B cell (primary cell): ENCODE data around the gene PAEP. TPM values are rescaled to one million over a fixed set of nuclear protein-coding genes. Genes with fewer than 3 reads are reported as not detected.

Experiments used
- ATAC-seq: fragments of 200-7000 bp; cut with Tn5 transposase; one replicate; pipeline ENCODE4 v1.10.0; 2021; ENCODE audit warnings: low read depth, mild to moderate bottlenecking, moderate number of reproducible peaks, moderate library complexity
- CTCF ChIA-PET: fragments of 350-600 bp; sonication (Branson Sonifier 250); formaldehyde crosslinking; loops from one replicate; lab custom pipeline; 2021; ENCODE audit warnings: antibody characterized with exemption, inconsistent platforms; lab: Charles Lee
- POLR2A ChIA-PET: fragments of 350-600 bp; sonication (Branson Sonifier 250); formaldehyde crosslinking; loops from one replicate; lab custom pipeline; 2021; ENCODE audit warnings: antibody characterized with exemption; lab: Charles Lee
- DNase-seq: peaks from one replicate; pipeline ENCODE4 v3.0.0; 2013
- H2AFZ ChIP-seq: 2 replicates; pipeline ENCODE4 v1.6.1; 2012; ENCODE audit warnings: mild to moderate bottlenecking, low read depth, low read length; ENCODE audit not compliant: insufficient read depth, poor library complexity, severe bottlenecking
- H3K27ac ChIP-seq, 2 donors: 1 replicate in 1 of 2; 2 replicates in 1 of 2; pipeline ENCODE4 v1.5.1; 2012 to 2013; ENCODE audit warnings: low read length in 2 of 2, mild to moderate bottlenecking in 2 of 2, moderate library complexity in 1 of 2
- H3K27me3 ChIP-seq, 4 experiments: fragments of 200-600 bp in 1 of 4; sonication (generic) in 1 of 4; replicated peaks in 1 of 4; 1 replicate in 2 of 4; 2 replicates in 2 of 4; pipeline versions ENCODE4 v1.6.1 to v1.7.0; 2013 to 2016; ENCODE audit warnings: low read length in 3 of 4, mild to moderate bottlenecking in 2 of 4, mixed read lengths in 1 of 4, moderate library complexity in 1 of 4; ENCODE audit not compliant: insufficient read depth in 4 of 4, control insufficient read depth in 3 of 4; ENCODE audit errors: control extremely low read depth in 1 of 4
- H3K36me3 ChIP-seq, 2 experiments: replicated peaks in 1 of 2; 1 replicate in 1 of 2; 2 replicates in 1 of 2; pipeline versions ENCODE4 v1.6.1 to v1.7.1; 2013; ENCODE audit warnings: low read length in 1 of 2; ENCODE audit not compliant: insufficient read depth in 2 of 2, control insufficient read depth in 1 of 2; ENCODE audit errors: control extremely low read depth in 1 of 2, extremely low read depth in 1 of 2
- H3K4me1 ChIP-seq, 2 donors: fragments of 200-600 bp in 1 of 2; sonication (generic) in 1 of 2; 1 replicate in 1 of 2; 2 replicates in 1 of 2; pipeline versions ENCODE4 v1.5.1 to v1.6.1; 2013 to 2017; ENCODE audit warnings: low read length in 2 of 2; ENCODE audit not compliant: control insufficient read depth in 2 of 2, insufficient read depth in 2 of 2
- H3K4me2 ChIP-seq: replicated peaks from 2 replicates; pipeline ENCODE3; 2012; ENCODE audit warnings: mild to moderate bottlenecking, low read depth, low read length; ENCODE audit not compliant: poor library complexity, severe bottlenecking
- H3K4me3 ChIP-seq, 5 experiments: fragments of 200-600 bp in 1 of 5; sonication (generic) in 1 of 5; 1 replicate in 3 of 5; 2 replicates in 2 of 5; pipeline versions ENCODE4 v1.5.1 to v1.7.0; 2011 to 2016; ENCODE audit warnings: low read length in 4 of 5, mild to moderate bottlenecking in 4 of 5, low read depth in 2 of 5, control low read depth in 1 of 5, moderate library complexity in 1 of 5; ENCODE audit not compliant: insufficient read depth in 1 of 5; ENCODE audit errors: control extremely low read depth in 1 of 5, extremely low read depth in 1 of 5
- H3K79me2 ChIP-seq: fragments of 200-600 bp; sonication (generic); one replicate; pipeline ENCODE4 v1.6.0; 2016; ENCODE audit warnings: low read length; ENCODE audit not compliant: control insufficient read depth, insufficient read depth
- H3K9ac ChIP-seq: fragments of 200-600 bp; sonication (generic); 2 replicates; pipeline ENCODE4 v1.6.1; 2017; ENCODE audit warnings: mild to moderate bottlenecking, low read length, moderate library complexity
- H3K9me3 ChIP-seq, 3 donors: one replicate each; pipeline versions ENCODE4 v1.6.1 to v1.7.1; 2013; ENCODE audit warnings: low read length in 2 of 3; ENCODE audit not compliant: control insufficient read depth in 2 of 3, insufficient read depth in 1 of 3; ENCODE audit errors: control extremely low read depth in 1 of 3
- H4K20me1 ChIP-seq: 2 replicates; pipeline ENCODE4 v1.6.0; 2012; ENCODE audit warnings: mild to moderate bottlenecking, low read length; ENCODE audit not compliant: insufficient read depth, control insufficient read depth, poor library complexity, severe bottlenecking
- H3K27ac Mint-ChIP-seq: one replicate; pipeline ENCODE4 v1.8.0; 2021; ENCODE audit warnings: mixed read lengths
- H3K27me3 Mint-ChIP-seq: one replicate; pipeline ENCODE4 v1.8.0; 2021; ENCODE audit warnings: mixed read lengths
- H3K4me1 Mint-ChIP-seq: one replicate; pipeline ENCODE4 v1.8.0; 2021; ENCODE audit warnings: mixed read lengths
- H3K4me3 Mint-ChIP-seq: one replicate; pipeline ENCODE4 v1.8.0; 2021; ENCODE audit warnings: mixed read lengths
- H3K9me3 Mint-ChIP-seq: one replicate; pipeline ENCODE4 v1.8.0; 2022; ENCODE audit warnings: mixed read lengths; ENCODE audit not compliant: insufficient read depth
- EZH2 ChIP-seq: IDR thresholded peaks from 2 replicates; pipeline ENCODE4 v1.6.1; 2012; ENCODE audit warnings: borderline replicate concordance, low read depth, mild to moderate bottlenecking, moderate library complexity, low read length; ENCODE audit not compliant: insufficient read depth, poor library complexity, severe bottlenecking
- WGBS: methylation state at CpG from one replicate; pipeline ENCODE4 v1.1.5; 2013; ENCODE audit warnings: missing lambda C conversion rate; ENCODE audit not compliant: insufficient coverage; 5-methylcytosine and 5-hydroxymethylcytosine counted together
- intact Hi-C: fragments of 100-400 bp; cut with micrococcal nuclease; formaldehyde crosslinking; loops from one replicate; pipeline ENCODE4 v1.10.0; 2022
- polyA plus RNA-seq: library from polyadenylated mRNA; depleted of rRNA; stranded (reverse); fragments of >200 nt; gene quantifications from 2 replicates; pipeline ENCODE4 v1.2.3, GENCODE V29; 2012
- total RNA-seq, 2 donors: library from RNA; stranded (reverse); fragments of 120-200 nt in 1 of 2; gene quantifications; 1 replicate in 1 of 2; 2 replicates in 1 of 2; pipeline versions ENCODE4 v1.2.3 to v1.2.4, GENCODE V29; 2013 to 2022
- TF ChIP-seq, protein P1 (sequence below): fragments of 200-600 bp; IDR thresholded peaks from one replicate; pipeline ENCODE4 v1.8.0; 2022; ENCODE audit warnings: antibody characterized with exemption, mild to moderate bottlenecking

Gene PAEP
- total and polyA plus RNA-seq, 2 donors (not counting 1 experiment from before 2014, with no cell fraction given), result not detected

GRCh38 chr9:135566552-135566951 lies 5.0 kb downstream of the PAEP start:
- peaks cover 0 to 4% (median 0%) of the 10 kb centered on the region in 3 donors for H3K9me3 ChIP-seq
- no peak overlapping the region for H2AFZ ChIP-seq
- H3K79me2 ChIP-seq, result no peaks in the 10 kb centered on the region
- H3K9ac ChIP-seq, result no peak overlapping the region
- intact Hi-C loops, result no loop called here
- ChIA-PET POLR2A (no interaction called here), CTCF (no interaction called here)
- Mint-ChIP-seq H3K4me3 (no peak overlapping the region), H3K9me3 (peaks cover 4% of the 10 kb centered on the region), H3K4me1 (no peaks in the 10 kb centered on the region), H3K27ac (no peak overlapping the region), H3K27me3 (peaks cover 5% of the 10 kb centered on the region)
- H3K36me3 ChIP-seq, result no peaks in the 10 kb centered on the region
- DNase-seq (no peak), ATAC-seq (no peak)
- H3K4me3 ChIP-seq, result no peak overlapping the region
- H3K4me2 ChIP-seq, result no peak overlapping the region
- H3K4me1 ChIP-seq, result no peaks in the 10 kb centered on the region
- H4K20me1 ChIP-seq, result no peaks in the 10 kb centered on the region
- no peak overlapping the region for H3K27ac ChIP-seq
- TF ChIP-seq EZH2, result no peak
- TF ChIP-seq, protein P1, sequence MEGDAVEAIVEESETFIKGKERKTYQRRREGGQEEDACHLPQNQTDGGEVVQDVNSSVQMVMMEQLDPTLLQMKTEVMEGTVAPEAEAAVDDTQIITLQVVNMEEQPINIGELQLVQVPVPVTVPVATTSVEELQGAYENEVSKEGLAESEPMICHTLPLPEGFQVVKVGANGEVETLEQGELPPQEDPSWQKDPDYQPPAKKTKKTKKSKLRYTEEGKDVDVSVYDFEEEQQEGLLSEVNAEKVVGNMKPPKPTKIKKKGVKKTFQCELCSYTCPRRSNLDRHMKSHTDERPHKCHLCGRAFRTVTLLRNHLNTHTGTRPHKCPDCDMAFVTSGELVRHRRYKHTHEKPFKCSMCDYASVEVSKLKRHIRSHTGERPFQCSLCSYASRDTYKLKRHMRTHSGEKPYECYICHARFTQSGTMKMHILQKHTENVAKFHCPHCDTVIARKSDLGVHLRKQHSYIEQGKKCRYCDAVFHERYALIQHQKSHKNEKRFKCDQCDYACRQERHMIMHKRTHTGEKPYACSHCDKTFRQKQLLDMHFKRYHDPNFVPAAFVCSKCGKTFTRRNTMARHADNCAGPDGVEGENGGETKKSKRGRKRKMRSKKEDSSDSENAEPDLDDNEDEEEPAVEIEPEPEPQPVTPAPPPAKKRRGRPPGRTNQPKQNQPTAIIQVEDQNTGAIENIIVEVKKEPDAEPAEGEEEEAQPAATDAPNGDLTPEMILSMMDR, result no peak
- 60% methylated on average over 9 of the region's 10 CpGs for WGBS
- H3K27me3 ChIP-seq, result peaks cover 0 to 2% (median 0%) of the 10 kb centered on the region in 4 experiments

DNA sequence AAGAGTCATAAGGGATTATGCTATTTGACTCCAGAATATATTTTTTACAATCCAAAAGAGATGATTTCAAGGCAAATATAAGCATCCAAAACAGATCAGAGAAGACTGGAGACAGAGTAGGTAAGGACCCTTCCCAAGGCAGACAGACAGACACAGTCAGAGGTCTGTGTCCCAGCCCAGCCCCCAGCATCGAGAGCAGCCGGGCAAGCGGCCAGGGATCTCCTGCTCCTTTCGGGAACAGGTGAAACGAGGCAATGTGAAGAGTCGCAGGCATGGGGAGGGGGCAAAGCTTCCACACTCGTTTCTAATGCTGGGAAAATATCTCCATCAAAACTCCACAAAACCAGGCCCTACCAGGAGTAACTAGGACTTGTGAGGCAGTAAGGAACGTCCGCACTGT lies 5.8 kb downstream of the PAEP start:
- ChIA-PET POLR2A (no interaction called here), CTCF (no interaction called here)
- Mint-ChIP-seq H3K4me1 (no peaks in the 10 kb centered on the region), H3K4me3 (no peak overlapping the region), H3K27ac (no peak overlapping the region), H3K9me3 (peaks cover 4% of the 10 kb centered on the region), H3K27me3 (peaks cover 5% of the 10 kb centered on the region)
- H3K4me3 ChIP-seq, result no peak overlapping the region
- no peak overlapping the region for H2AFZ ChIP-seq
- H3K9me3 ChIP-seq, result peaks cover 0 to 2% (median 0%) of the 10 kb centered on the region in 3 donors
- H3K9ac ChIP-seq, result no peak overlapping the region
- peaks cover 0 to 2% (median 0%) of the 10 kb centered on the region in 4 experiments for H3K27me3 ChIP-seq
- WGBS, result 80% methylated on average over 1 of the region's 9 CpGs
- H3K4me2 ChIP-seq, result no peak overlapping the region
- H3K79me2 ChIP-seq, result no peaks in the 10 kb centered on the region
- no peaks in the 10 kb centered on the region for H3K4me1 ChIP-seq
- no peaks in the 10 kb centered on the region for H4K20me1 ChIP-seq
- TF ChIP-seq EZH2, result no peak
- TF ChIP-seq, protein P1, result no peak
- H3K36me3 ChIP-seq, result no peaks in the 10 kb centered on the region
- no peak for DNase-seq
- H3K27ac ChIP-seq, result no peak overlapping the region
- intact Hi-C loops, result no loop called here
- ATAC-seq, result no peak
